Ovary (tissue), 3 donors: Measurements from ENCODE around the gene LRCH1.

Experiments used
- POLR2A ChIP-seq: fragments of 450-650 bp; IDR thresholded peaks from one replicate; pipeline ENCODE4 v1.6.1; 2017; ENCODE audit warnings: antibody characterized with exemption, mild to moderate bottlenecking, moderate library complexity
- TF ChIP-seq, protein P1 (sequence below), 3 donors: fragments of 450-650 bp in 2 of 3; fragments of 200-600 bp in 1 of 3; IDR thresholded peaks; one replicate each; pipeline versions ENCODE4 v1.5.1 to v1.8.0; 2016 to 2022; ENCODE audit warnings: antibody characterized with exemption in 3 of 3, mild to moderate bottlenecking in 1 of 3
- donor health status: DM: no; HTN: no; CAD: no.

DNA sequence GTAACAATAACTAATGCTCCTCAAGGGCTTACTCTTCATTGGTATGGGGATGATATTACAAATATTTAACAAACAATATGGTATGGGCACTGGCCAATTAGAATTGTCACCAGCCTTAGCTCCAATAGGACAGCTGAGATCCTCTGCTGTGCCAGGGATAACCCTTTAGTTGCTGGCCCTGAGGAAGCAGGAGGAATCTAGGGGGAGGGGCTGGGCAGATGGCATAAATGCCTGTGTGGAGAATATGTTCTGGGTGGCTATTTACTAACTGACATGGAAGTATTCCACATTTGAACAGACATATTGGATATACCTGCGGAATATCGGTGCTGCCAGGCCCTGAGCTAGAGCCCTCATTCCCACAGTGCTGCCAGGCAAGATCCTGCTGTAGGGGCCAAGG is 16.6 kb upstream of the LRCH1 start:
- TF ChIP-seq, protein P1, sequence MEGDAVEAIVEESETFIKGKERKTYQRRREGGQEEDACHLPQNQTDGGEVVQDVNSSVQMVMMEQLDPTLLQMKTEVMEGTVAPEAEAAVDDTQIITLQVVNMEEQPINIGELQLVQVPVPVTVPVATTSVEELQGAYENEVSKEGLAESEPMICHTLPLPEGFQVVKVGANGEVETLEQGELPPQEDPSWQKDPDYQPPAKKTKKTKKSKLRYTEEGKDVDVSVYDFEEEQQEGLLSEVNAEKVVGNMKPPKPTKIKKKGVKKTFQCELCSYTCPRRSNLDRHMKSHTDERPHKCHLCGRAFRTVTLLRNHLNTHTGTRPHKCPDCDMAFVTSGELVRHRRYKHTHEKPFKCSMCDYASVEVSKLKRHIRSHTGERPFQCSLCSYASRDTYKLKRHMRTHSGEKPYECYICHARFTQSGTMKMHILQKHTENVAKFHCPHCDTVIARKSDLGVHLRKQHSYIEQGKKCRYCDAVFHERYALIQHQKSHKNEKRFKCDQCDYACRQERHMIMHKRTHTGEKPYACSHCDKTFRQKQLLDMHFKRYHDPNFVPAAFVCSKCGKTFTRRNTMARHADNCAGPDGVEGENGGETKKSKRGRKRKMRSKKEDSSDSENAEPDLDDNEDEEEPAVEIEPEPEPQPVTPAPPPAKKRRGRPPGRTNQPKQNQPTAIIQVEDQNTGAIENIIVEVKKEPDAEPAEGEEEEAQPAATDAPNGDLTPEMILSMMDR (IDR thresholded peaks at IDR 0.05) = no peak
- no peak for TF ChIP-seq POLR2A
